Activated effector memory CD4-positive, alpha-beta T cell treated with Interleukin-2 at 50 U/mL for 16 hours (primary cell): ENCODE data around the gene SLC44A1.

Experiments
- DNase-seq: peaks from one replicate; pipeline ENCODE4 v3.0.0-alpha.2; 2020

Gene SLC44A1

DNA sequence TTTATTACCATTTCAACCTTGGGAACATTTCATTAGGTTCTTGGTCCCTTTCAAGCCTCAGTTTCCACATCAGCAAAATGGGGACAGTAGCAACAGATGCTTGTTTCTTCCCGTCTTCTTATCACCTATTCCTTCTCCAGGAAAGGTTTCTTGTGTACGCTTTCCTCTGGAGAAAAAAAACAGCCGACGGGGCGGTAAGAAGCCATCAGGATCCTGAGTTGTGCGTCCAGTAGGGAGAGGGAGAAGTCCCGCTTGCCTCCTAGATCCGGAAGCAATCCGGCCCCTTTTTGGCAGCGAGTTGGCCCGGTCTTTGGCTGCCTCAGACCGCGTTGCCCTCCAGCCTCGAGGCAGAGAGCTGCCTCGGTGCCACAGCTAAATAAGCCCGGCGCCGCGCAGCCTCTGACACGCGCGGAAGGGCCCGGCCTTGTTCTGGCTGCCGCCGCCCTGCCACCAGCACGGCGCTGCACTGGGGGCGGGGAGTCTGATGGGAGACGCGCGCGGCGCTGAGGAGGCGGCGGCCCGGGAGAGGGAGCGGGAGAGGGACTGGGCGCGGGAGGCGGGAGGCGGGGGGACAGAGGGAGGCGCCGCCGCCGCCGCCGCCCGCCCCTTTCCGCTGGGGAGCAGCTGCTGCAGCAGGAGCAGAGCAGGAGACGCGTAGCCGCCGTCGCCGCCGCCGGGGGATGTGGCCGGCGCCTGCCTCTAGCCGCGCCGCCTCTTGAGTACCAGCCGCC lies at the start of gene SLC44A1:
TSS of gene SLC44A1 (plus strand) at position 649 of the 731 bp plus-strand sequence. CDS start 218 bp downstream, outside the sequence.
- peak; percentile 94 for DNase-seq

- DNase-seq: no peak
Observed at GRCh38 chr9:105195259-105195658, 49.2 kb upstream of the SLC44A1 start.

- no peak for DNase-seq
Observed at GRCh38 chr9:105198023-105198422, 46.4 kb upstream of the SLC44A1 start.

- no peak for DNase-seq
Observed at GRCh38 chr9:105198865-105199264, 45.6 kb upstream of the SLC44A1 start.

DNA sequence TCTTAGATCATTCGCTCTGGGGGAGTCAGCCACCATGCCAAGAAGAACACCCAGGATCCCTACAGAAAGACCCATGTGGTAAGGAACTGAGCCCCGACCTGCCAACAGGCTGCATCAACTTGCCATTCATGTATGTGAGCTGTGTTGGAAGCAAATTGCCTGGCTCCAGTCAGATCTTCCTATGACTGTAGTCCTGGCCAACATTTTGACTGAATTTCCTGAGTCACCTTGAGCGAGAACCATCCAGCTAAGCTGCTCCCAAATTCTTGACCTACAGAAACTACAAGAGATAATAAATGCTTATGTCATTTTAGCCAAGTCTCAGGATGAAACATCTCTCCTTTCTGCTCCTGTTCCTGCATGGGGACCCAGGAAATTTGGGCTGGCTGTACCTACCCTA lies 40.0 kb upstream of the SLC44A1 start:
- DNase-seq: no peak

DNA sequence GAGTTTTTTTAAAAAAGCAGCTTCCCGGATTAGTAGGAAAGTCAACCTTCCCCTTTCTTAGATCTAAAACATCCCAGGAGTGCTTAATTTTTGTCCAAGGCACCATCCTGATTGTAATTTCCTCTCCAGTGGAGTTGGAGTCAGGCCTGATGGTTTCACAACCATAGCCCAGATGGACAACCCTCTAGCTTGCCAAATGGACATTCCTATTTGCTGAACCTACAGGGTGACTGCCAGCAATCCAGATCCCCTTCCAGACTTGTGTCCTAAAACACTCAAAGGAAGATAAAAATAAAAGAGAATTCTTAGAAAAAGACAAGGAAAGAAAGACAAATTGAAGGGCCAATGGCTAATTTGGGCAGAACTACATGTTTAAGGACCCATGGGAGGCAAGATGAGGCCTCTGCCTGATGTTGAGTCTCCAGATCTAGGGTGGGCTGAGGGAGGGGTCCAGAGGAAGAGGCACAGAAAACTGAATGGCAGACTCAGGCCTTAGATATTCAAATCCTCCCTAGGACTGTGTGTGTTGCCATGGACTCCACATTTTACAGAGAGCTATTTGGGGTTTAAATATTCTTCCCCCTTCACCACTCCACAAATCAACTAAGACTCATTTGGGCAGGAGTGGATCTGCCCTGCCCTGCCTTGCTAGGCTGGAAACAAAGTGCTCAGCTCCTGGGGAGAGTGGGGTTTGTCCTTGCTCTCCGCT lies 38.5 kb upstream of the SLC44A1 start:
- DNase-seq: no peak

DNA sequence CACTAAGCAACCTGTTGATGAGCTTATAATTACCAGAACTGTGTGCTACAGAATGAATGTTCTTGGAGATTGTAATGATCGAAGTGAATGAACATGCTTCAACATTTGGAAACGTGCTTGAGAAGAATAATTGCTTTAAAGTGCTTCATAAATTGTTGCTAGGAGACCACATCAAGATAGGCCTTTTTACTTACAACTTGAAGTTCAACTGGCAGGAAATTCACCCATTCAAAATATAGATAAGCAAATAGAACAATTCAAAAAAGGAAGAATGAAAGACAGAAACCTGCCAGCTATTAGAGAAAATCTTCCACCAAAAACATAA lies 38.0 kb upstream of the SLC44A1 start:
- no peak for DNase-seq

DNA sequence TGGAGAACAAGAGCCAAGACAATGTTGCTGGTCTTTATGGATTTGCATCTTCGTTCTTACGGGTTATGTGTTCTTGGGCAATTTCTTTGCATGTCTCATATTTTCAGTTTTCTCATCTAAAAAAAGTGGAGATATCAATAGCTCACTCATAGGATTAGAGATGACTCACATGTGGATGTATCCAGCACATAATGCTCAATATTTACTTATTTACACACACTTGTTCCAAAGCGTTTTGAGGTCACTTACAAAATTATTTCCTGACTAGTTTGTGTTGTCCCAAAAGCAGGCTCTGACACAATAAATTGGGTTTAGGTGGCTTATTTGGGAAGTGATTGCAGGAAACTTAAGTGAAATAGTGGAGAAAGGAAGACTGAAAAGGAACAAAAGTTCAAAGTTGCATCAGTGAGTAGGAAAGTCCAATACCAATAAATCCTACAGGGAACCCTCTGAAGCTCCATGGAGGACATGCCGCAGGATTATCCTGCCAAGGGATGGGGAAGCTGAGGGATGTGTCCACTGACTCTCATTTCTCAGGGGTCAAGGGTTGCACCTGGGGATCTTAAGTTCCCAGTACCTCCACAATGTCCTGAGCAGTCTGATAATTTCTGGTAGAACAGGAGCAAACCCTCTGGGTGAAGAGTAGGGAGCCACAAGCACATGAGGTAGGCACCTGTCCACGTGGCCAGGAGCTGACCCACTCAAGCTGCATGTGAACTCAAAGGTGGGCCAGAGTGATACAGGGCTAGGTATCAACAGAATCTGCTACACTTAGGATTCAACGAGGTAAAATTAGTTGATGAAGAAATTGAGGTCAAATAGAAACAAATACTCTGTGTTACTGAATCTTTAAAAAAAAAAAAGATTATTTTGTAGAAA lies 37.4 kb upstream of the SLC44A1 start:
- no peak for DNase-seq

DNA sequence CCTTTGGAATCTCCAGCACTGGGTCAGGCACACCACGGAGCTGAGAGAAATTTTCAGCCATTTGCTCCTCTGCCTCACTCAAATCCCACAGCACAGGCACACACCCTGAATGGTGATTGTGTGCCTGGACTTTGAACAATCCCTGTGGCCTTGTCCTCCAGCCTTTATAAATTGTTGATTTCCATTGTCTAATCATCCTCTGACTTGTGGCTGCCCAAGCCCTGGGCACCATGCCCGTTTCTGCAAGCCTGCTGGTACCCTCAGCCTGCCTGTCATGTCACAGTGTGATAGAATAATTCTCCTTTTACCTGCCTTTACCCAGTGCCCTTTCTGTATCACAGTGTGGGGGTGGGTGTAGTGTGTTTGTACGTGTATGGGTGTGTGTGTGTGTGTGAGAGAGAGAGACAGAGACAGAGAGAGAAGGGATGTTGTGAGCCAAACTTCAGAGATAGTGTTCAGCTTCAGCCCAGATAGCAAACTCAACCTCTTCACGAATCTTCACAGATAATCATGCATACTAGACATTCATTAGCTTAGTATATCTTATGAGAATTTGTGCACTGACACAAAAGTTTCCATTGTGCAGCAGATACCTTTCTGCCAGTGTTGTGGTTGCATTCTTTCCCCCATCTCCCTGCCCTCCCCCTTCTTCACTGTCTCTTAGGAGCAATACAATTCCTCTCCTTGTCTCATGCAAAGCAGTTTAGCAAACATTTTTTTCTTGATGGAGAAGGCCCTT lies 27.8 kb upstream of the SLC44A1 start:
- no peak for DNase-seq

GRCh38 chr9:105218673-105219072 lies 25.8 kb upstream of the SLC44A1 start:
- DNase-seq: no peak

GRCh38 chr9:105219291-105219805 lies 25.1 kb upstream of the SLC44A1 start:
- DNase-seq: no peak

- no peak for DNase-seq
Observed at GRCh38 chr9:105220451-105220850, 24.0 kb upstream of the SLC44A1 start.

GRCh38 chr9:105223544-105224140 lies 20.8 kb upstream of the SLC44A1 start:
- DNase-seq: no peak

DNA sequence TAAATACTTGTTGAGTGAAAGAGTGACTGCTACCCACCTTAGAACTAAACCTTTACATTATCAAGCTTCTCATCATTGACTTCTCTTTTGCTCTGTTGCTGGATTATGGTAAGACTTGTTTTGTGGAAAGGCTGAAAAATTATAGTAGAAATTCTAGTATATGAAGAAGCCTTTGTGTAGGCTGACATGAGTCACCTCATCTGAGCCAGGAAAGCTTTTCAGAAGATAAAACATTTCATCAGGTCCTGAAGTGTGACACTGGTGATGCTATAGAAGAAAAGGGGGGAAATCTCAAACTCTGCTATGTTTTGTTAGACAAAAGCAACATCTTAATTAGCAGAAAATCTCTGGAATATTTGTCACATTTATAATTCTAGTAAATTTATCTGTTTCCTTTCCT lies 18.4 kb upstream of the SLC44A1 start:
- no peak for DNase-seq

DNA sequence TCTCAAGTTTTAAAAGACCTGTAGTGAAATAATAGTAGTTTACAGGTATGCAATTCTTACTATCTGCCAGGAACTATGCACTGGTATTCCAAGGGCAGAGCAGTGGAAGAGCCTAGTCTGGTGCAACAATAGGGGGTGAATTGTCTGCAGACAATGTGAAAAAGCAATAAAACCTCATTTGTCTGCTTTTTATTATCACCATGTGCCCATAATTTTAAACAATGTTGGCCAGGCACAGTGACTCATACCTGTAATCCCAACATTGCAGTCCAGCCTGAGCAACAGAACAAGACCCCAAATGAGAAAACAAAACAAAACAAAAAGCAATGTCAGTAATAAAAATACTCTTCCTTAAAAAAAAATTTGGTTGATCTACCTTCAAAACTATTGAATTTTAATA lies 12.2 kb upstream of the SLC44A1 start:
- DNase-seq: no peak

- no peak for DNase-seq
Observed at GRCh38 chr9:105233873-105234272, 10.6 kb upstream of the SLC44A1 start.

- no peak for DNase-seq
Observed at GRCh38 chr9:105236261-105236660, 8.2 kb upstream of the SLC44A1 start.

GRCh38 chr9:105237246-105237645 lies 7.2 kb upstream of the SLC44A1 start:
- DNase-seq: no peak

DNA sequence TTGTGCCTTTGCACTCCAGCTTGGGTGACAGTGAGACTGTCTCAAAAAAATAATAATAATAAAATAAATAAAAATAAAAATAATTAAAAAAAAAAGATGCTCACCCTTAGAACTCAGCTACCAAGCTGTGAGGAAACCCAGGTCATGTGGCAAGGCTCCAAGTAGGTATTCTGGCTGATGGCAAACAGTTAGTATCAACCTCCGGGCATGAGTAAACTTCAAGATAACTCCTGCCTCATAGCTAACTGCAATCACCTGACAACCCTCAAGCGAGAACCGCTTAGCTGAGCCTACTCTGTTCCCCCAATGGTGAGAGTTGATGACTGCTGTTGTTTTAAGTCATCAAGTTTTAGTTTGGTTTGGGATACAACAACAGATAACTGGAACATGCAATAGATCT lies 6.1 kb upstream of the SLC44A1 start:
- no peak for DNase-seq

DNA sequence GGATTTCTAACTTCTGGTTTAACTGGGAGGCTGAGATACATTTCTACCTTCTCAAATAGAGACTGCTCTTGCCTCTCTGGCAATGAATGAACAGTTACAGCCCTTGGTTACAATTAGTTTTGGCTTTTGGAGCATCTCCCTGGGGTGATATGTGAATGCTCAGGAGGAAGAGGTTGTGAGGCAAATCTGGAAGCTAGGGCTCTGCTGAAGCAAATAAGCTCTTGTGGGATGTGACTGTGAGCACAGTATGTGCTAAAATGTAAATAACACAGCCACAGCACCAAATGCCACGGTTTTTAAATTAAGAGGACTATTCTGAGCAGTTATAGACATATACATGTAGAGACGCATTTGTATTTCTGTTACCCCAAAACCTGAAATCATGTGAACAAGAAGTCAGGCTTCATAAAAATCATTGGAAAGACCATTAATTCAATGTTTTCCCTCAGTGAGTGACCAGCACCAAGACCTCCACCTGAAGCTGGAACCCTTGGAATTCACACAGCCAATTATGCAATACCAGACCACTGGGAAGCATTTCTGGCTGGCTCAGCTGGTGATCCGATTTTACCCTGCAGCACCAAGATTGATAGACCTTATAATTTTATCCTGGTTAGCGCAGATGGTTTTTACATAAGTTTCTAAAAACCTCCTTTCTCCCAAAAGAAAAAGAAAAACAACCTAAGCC lies 3.0 kb upstream of the SLC44A1 start:
- DNase-seq: no peak

DNA sequence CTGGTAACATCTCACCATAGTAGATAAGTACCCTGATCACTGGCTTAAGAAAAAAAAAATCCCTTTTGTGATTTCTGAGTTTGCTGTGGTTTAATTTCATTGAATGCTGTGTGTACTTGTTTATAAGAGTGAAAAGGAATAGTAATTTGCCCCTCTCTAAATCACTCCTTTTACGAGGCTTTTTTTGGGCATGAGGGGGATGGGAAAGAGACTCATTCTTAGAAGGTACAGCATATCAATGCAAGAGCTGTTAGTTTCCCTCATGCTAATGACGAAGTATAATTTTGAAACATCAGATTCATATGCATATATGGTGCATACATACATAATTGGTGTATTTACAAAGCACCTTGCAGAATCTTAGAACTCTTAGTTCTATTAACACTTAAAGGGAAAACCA lies 2.4 kb upstream of the SLC44A1 start:
- no peak for DNase-seq

DNA sequence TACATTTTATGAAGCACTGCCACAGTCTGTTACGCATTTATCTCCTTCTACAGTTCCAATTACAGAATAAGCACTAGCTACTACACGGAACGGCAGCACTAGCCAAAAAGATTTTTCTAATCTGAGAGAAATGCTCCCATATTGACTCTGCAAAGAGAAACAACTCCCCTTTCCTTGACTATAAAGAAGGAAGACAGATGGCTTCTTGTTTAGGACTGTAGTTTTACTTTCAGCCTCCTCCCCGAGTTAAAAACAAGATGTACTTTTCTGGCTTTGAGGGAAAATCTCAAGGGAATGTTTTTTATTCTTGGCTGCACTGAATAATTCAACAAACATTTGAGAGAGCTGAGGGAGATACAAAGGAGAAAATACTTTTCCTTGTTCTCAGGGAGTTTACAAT lies 1.9 kb upstream of the SLC44A1 start:
- no peak for DNase-seq
